ENCODE results near the gene PDXK. TPM values are rescaled to one million over a fixed set of nuclear protein-coding genes. Genes with fewer than 3 reads are reported as not detected.

Gene PDXK
- total RNA-seq, 1 donor = 69.4 TPM

DNA sequence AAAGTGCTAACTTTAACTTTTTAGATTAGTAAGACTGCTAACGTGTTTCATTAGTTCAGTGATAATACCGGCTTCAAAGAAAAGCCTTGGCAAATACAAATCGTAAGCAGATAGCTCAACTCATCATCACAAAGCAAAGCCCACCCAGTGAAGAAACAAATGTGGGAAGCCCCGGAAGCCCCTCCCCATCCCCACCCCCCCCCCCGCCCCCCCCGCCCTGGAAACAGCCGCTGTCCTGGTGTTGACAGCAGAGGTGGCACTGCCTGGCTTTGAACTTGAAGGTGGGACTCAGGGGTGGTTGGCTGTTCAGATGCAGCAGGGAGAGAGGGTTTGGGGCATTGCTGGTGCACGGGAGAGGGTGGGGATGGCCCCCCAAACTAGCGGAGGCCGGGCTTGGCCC is 14.1 kb downstream of the PDXK start:
- no peak overlapping the region for H3K4me3 ChIP-seq (ENCODE audit: low read depth, low read length)
- DNase-seq (ENCODE audit: low read depth) = no peak
- TF ChIP-seq, protein P1, sequence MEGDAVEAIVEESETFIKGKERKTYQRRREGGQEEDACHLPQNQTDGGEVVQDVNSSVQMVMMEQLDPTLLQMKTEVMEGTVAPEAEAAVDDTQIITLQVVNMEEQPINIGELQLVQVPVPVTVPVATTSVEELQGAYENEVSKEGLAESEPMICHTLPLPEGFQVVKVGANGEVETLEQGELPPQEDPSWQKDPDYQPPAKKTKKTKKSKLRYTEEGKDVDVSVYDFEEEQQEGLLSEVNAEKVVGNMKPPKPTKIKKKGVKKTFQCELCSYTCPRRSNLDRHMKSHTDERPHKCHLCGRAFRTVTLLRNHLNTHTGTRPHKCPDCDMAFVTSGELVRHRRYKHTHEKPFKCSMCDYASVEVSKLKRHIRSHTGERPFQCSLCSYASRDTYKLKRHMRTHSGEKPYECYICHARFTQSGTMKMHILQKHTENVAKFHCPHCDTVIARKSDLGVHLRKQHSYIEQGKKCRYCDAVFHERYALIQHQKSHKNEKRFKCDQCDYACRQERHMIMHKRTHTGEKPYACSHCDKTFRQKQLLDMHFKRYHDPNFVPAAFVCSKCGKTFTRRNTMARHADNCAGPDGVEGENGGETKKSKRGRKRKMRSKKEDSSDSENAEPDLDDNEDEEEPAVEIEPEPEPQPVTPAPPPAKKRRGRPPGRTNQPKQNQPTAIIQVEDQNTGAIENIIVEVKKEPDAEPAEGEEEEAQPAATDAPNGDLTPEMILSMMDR (IDR thresholded peaks at IDR 0.05; ENCODE audit: insufficient read depth, low read length) = no peak

DNA sequence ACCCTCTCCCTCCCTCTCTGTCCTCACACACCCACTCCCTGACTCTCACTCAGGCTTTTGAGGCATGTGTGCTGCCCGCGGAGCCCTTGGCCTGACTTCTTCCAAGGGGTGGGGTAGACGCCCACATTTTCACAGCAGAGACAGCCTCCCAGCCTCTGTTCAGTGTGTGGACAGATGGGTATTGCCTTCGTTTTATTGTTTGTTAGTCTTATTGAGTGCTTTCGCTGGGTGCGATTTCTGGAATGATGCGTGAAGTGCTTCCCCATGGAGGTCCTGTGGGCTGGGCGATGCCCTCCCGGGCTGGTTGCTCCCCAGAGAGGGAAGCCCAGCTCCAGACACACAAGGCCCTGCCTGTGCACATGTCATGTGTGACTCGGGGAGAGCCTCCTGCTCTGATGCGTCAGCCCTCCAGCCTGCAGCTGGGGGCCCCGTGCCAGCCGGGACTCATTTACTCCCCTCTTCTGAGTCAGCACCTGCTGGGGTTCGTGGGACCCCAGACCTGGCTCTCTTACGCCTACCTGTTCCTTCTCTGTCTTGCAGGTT is 14.7 kb downstream of the PDXK start:
- peak; percentile 52 for DNase-seq (ENCODE audit: low read depth)
- H3K4me3 ChIP-seq (ENCODE audit: low read depth, low read length) = no peak overlapping the region
- TF ChIP-seq, protein P1 (IDR thresholded peaks at IDR 0.05; ENCODE audit: insufficient read depth, low read length) = no peak

DNA sequence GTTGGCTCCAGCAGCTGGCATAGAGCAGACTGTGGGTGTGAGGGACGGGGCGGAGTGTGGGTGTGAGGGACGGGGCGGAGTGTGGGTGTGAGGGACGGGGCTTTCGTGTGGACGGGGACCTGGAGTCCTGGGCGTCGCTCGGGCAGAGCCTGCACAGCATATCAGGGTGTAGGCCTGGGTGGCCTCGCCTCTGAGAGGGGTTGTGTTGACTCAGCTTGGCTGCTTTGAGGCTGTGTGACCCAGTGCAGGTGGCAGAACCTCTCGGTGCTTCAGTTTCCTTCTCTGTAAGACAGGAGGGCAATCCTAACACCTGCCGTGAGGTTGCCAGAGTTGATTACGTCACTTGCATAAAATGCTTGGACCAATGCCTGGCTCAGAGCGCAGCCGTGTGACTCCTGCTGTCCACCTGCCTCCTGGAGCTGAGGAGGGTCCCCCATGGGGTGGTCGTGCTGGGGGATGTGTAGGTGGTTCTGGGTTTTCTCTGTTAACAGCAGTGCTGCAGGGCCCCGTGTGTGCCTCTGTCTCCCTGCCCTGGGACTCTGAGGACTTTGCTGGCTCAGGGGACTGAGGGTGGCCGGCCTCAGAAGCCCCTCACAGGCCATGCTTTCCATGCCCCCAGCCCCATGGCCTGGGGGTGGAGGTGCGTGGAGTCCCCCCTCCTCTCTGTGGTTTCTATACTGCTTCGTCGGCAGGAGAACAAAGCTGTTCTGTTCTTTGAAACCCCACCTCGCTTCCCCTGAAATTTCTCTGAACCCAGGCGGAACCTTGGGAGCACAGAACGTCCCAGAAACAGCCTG is 15.4 kb downstream of the PDXK start:
- H3K4me3 ChIP-seq (ENCODE audit: low read depth, low read length) = no peak overlapping the region
- TF ChIP-seq, protein P1 (IDR thresholded peaks at IDR 0.05; ENCODE audit: insufficient read depth, low read length) = no peak
- no peak for DNase-seq (ENCODE audit: low read depth)

DNA sequence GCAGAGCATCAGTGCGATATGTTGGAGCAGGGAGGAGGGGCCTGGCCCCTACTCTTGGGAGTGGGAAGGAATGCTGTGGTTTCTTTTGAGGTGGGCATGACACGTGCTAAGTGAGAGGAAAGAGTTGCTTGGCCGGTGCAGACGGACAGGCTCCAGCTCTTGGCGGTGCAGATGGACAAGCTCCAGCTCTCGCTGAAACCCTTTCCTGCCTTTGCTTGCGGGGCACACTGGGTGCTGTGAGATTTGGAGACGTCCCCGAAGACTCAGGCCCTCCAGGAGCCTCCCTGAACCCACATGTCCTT is 15.9 kb downstream of the PDXK start:
- no peak overlapping the region for H3K4me3 ChIP-seq (ENCODE audit: low read depth, low read length)
- peak; percentile 63 for DNase-seq (ENCODE audit: low read depth)
- TF ChIP-seq, protein P1 (IDR thresholded peaks at IDR 0.05; ENCODE audit: insufficient read depth, low read length) = no peak

DNA sequence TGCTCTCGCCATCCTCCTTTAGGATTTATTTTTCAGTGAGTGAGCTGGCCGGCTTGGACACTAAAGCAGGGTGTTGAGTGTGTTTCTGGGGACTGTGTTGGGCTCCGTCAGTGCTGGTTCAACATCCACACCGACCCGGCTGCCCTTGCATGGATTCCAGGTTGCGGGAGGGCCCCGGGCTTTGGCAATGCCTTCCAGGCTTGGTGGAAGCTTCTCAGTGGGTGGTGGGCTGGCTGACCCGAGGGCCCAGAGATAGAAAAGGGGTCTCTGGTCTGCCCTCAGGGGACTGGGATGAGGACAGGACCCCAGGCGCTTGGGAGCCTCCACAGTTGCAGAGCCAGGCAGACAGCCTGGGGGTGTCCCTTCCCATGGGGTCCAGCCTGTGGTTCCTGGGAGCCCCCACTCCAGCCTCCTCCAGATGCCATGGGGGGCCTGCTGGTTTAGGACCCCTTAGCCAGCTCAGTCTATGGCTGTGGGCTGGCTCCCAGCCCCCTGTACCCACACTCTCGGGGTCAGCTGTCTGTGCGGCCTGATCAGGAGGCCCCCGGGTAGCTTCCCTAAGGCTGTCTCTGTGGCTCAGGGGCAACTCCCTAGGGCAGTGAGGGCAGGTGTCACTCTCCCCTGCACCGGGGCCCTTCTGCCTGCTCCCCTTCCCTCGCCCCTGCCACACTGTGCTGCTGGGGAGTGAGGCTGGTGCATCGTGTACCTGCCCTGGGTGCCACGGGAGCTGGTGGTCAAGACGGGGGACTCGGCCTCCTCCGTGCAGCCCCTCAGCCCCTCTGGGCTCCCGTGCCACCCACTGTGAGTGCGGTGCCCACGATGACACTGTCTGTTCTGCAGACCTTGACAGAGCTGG is 16.5 kb downstream of the PDXK start:
- DNase-seq (ENCODE audit: low read depth) = no peak
- no peak overlapping the region for H3K4me3 ChIP-seq (ENCODE audit: low read depth, low read length)
- TF ChIP-seq, protein P1 (IDR thresholded peaks at IDR 0.05; ENCODE audit: insufficient read depth, low read length) = no peak

DNA sequence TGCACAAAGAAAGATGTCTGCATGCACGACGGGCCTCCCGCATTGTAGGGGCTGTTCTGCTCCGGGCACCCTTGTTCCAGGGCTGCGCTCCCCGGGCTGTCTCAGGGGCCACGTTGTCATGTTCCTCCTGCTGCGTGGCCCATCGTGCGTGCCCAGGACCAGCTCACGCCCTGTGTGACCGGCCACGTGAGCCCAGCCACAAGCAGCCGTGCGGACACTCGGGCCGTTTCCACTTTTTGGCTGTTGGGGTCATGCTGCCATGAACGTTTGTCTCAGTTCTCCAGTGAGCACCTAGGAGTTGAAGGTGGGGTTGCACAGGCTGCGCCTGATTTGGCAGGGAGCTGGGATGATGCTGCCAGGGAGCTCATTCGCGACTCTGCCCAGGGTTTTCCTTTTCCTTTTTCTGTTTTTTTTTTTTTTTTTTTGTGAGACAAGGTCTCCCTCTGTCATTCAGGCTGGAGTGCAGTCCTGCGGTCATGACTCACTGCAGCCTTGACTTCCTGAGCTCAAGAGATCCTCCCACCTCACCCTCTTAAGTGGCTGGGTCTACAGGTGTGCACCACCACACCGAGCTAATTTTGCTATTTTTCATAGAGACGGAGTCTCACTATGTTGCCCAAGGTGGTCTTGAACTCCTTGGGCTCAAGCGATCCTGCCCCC is 17.4 kb downstream of the PDXK start:
- no peak overlapping the region for H3K4me3 ChIP-seq (ENCODE audit: low read depth, low read length)
- DNase-seq (ENCODE audit: low read depth) = no peak
- TF ChIP-seq, protein P1 (IDR thresholded peaks at IDR 0.05; ENCODE audit: insufficient read depth, low read length) = no peak
